SHP77 treated with DMSO at 0.1 percent for 48 hours (cell line): ENCODE results near the gene GAPVD1.
"Not testable (repeated sequence)": the region's sequence is repeated elsewhere in the genome, so short reads cannot be mapped to it uniquely, and the experiment has no call there.

ENCODE experiments used
- DNase-seq: peaks from one replicate; lab custom pipeline; 2025; lab: John Stamatoyannopoulos, UW

GAPVD1 gene

GRCh38 chr9:125304273-125304672 is 42.6 kb downstream of the GAPVD1 start:
- DNase-seq: no peak

GRCh38 chr9:125312411-125312810 is 50.8 kb downstream of the GAPVD1 start:
- DNase-seq: no peak

- DNase-seq: not testable (repeated sequence)
These were observed 54.7 kb downstream of the GAPVD1 start for GRCh38 chr9:125316359-125316758.

- no peak for DNase-seq
These were observed 56.1 kb downstream of the GAPVD1 start for GRCh38 chr9:125317704-125318103.

GRCh38 chr9:125321496-125321895 is 59.9 kb downstream of the GAPVD1 start:
- no peak for DNase-seq

GRCh38 chr9:125323615-125324014 is 62.0 kb downstream of the GAPVD1 start:
- no peak for DNase-seq

GRCh38 chr9:125325826-125326225 is 64.2 kb downstream of the GAPVD1 start:
- DNase-seq: no peak

GRCh38 chr9:125329978-125330377 is 68.4 kb downstream of the GAPVD1 start:
- no peak for DNase-seq

GRCh38 chr9:125330587-125330986 is 69.0 kb downstream of the GAPVD1 start:
- no peak for DNase-seq

GRCh38 chr9:125332527-125332926 is 70.9 kb downstream of the GAPVD1 start:
- no peak for DNase-seq

- no peak for DNase-seq
These were observed 75.6 kb downstream of the GAPVD1 start for GRCh38 chr9:125337236-125337635.

- no peak for DNase-seq
These were observed 77.3 kb downstream of the GAPVD1 start for GRCh38 chr9:125338929-125339328.

- DNase-seq: no peak
These were observed 79.9 kb downstream of the GAPVD1 start for GRCh38 chr9:125341566-125341965.

GRCh38 chr9:125343518-125344275 is 82.1 kb downstream of the GAPVD1 start:
- no peak for DNase-seq

- no peak for DNase-seq
These were observed 84.6 kb downstream of the GAPVD1 start for GRCh38 chr9:125346080-125346732.

GRCh38 chr9:125355601-125356000 is 94.0 kb downstream of the GAPVD1 start:
- DNase-seq: no peak

- DNase-seq: no peak
These were observed 94.4 kb downstream of the GAPVD1 start for GRCh38 chr9:125356032-125356431.

- no peak for DNase-seq
These were observed 97.4 kb downstream of the GAPVD1 start for GRCh38 chr9:125359011-125359410.

- DNase-seq: no peak
These were observed 99.0 kb downstream of the GAPVD1 start for GRCh38 chr9:125360601-125361000.

GRCh38 chr9:125361837-125362531 is 100.4 kb downstream of the GAPVD1 start:
- no peak for DNase-seq

- DNase-seq: no peak
These were observed 105.0 kb downstream of the GAPVD1 start for GRCh38 chr9:125366676-125367075.

- no peak for DNase-seq
These were observed 109.2 kb downstream of the GAPVD1 start for GRCh38 chr9:125370786-125371185.
